ENCODE data around the gene MKS1.

DNA sequence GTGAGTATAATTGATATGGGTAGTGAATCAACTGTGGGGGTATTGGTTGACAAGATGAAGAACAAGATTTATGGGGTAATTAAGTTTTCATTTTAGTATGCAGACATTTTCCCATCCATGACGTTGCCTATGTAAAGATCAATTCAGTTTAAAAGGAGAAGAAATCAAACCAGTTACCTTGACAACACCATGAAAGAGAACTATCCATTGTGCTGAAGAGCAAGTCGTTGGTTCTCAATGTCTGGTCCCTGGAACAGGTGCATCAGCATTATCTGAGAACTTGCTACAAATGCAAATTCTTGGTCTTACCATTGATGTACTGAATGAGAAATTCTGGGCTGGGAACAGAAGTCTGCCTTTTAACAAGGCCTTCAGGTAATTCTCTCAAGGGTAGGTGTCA lies 53.1 kb downstream of the MKS1 start:
- no peak for TF ChIP-seq CTCF (IDR thresholded peaks at IDR 0.05; ENCODE audit: low read depth, low read length)
- TF ChIP-seq EZH2phosphoT487 (IDR thresholded peaks at IDR 0.05; ENCODE audit: low read depth) = no peak
